Thyroid gland (tissue), 4 donors: Measurements from ENCODE around the gene GRM4. TPM values are rescaled to one million over a fixed set of nuclear protein-coding genes. Genes with fewer than 3 reads are reported as not detected.

Source experiments
- DNase-seq, 2 donors: peaks; one replicate each; pipeline ENCODE4 v3.0.0-alpha.2; 2019
- H3K27ac ChIP-seq, 3 donors: fragments of 200-600 bp; sonication (generic); 1 replicate in 2 of 3; 2 replicates in 1 of 3; pipeline ENCODE4 v1.5.1; 2016 to 2019; ENCODE audit warnings: mild to moderate bottlenecking in 1 of 3, moderate library complexity in 1 of 3
- H3K27me3 ChIP-seq: fragments of 200-600 bp; sonication (generic); one replicate; pipeline ENCODE4 v1.5.1; 2019
- H3K36me3 ChIP-seq, 2 donors: fragments of 200-600 bp; sonication (generic); one replicate each; pipeline ENCODE4 v1.5.1; 2016 to 2019
- H3K4me1 ChIP-seq, 2 donors: fragments of 200-600 bp; sonication (generic); one replicate each; pipeline ENCODE4 v1.5.1; 2017 to 2019
- H3K4me3 ChIP-seq, 3 donors: fragments of 200-600 bp; sonication (generic); replicated peaks in 1 of 3; 1 replicate in 2 of 3; 2 replicates in 1 of 3; pipeline ENCODE4 v1.5.1; 2016; ENCODE audit warnings: mild to moderate bottlenecking in 1 of 3
- H3K9me3 ChIP-seq: fragments of 200-600 bp; sonication (generic); one replicate; pipeline ENCODE4 v1.5.1; 2017
- CTCF ChIP-seq, 6 experiments: fragments of 200-600 bp in 3 of 6; fragments of 450-650 bp in 3 of 6; sonication (generic) in 3 of 6; IDR thresholded peaks; one replicate each; pipeline ENCODE4 v1.5.1; 2016 to 2019; ENCODE audit warnings: antibody characterized with exemption in 6 of 6, mild to moderate bottlenecking in 2 of 6, inconsistent platforms in 1 of 6, moderate library complexity in 1 of 6
- POLR2A ChIP-seq, 2 donors: fragments of 450-650 bp; IDR thresholded peaks; one replicate each; pipeline ENCODE4 v1.6.1; 2017; ENCODE audit warnings: antibody characterized with exemption in 2 of 2, mild to moderate bottlenecking in 2 of 2, moderate library complexity in 1 of 2
- WGBS, 2 donors: methylation state at CpG; one replicate each; pipeline ENCODE4 v1.1.5; 2017; 5-methylcytosine and 5-hydroxymethylcytosine counted together
- intact Hi-C: fragments of 100-400 bp; cut with DNase I; formaldehyde crosslinking; loops from one replicate; pipeline ENCODE4 v1.15.1; 2023
- total RNA-seq, 4 donors: library from RNA; depleted of rRNA; stranded (reverse); fragments of >200 nt; gene quantifications; one replicate each; pipeline ENCODE4 v1.2.3, GENCODE V29; 2016

The GRM4 gene
- total RNA-seq, 4 donors from 2014 or later: under 0.01 TPM; not detected in 3

GRCh38 chr6:33997265-33997664 lies 148.6 kb downstream of the GRM4 start:
- TF ChIP-seq POLR2A (IDR thresholded peaks at IDR 0.05): no peak
- TF ChIP-seq CTCF (IDR thresholded peaks at IDR 0.05): no peak
- intact Hi-C loops: no loop called here
- Histone ChIP-seq H3K36me3 (no peaks in the 10 kb centered on the region), H3K27ac (no peak overlapping the region), H3K4me1 (no peaks in the 10 kb centered on the region), H3K4me3 (no peak overlapping the region), H3K9me3 (no peaks in the 10 kb centered on the region), H3K27me3 (no peaks in the 10 kb centered on the region)
- DNase-seq: no peak
- WGBS, 2 donors: 86 to 98% methylated on average over 1 of the region's 1 CpG

- TF ChIP-seq POLR2A (IDR thresholded peaks at IDR 0.05): no peak
- TF ChIP-seq CTCF (IDR thresholded peaks at IDR 0.05): no peak
- Histone ChIP-seq H3K9me3 (no peaks in the 10 kb centered on the region), H3K4me1 (no peaks in the 10 kb centered on the region), H3K4me3 (no peak overlapping the region), H3K27ac (no peak overlapping the region), H3K27me3 (no peaks in the 10 kb centered on the region), H3K36me3 (no peaks in the 10 kb centered on the region)
- WGBS, 2 donors: 45 to 46% methylated on average over 5 of the region's 5 CpGs
- no peak for DNase-seq
- intact Hi-C loops: no loop called here
These were observed 149.8 kb downstream of the GRM4 start for GRCh38 chr6:33996120-33996475.

- no peaks in the 10 kb centered on the region for H3K9me3 ChIP-seq
- intact Hi-C loops: no loop called here
- H3K27ac ChIP-seq: no peak overlapping the region
- DNase-seq: no peak
- no peak overlapping the region for H3K4me3 ChIP-seq
- no peaks in the 10 kb centered on the region for H3K36me3 ChIP-seq
- no peaks in the 10 kb centered on the region for H3K27me3 ChIP-seq
- H3K4me1 ChIP-seq: no peaks in the 10 kb centered on the region
- 48 to 56% methylated on average over 9 of the region's 9 CpGs for WGBS, 2 donors
- peak in 1 of 2 donors; percentile 7 for TF ChIP-seq POLR2A (IDR thresholded peaks at IDR 0.05)
- TF ChIP-seq CTCF (IDR thresholded peaks at IDR 0.05): no peak
These were observed 150.4 kb downstream of the GRM4 start for GRCh38 chr6:33995309-33996119.

GRCh38 chr6:33994472-33995308 lies 151.2 kb downstream of the GRM4 start:
- Histone ChIP-seq H3K36me3 (no peaks in the 10 kb centered on the region), H3K4me3 (no peak overlapping the region)

More at GRCh38 chr6:33994472-33995308, 151.2 kb downstream of the GRM4 start:
- H3K4me1 ChIP-seq: no peaks in the 10 kb centered on the region
- no peaks in the 10 kb centered on the region for H3K9me3 ChIP-seq
- H3K27me3 ChIP-seq: no peaks in the 10 kb centered on the region
- WGBS, 2 donors: 81 to 87% methylated on average over 9 to 12 of the region's 12 CpGs
- intact Hi-C loops: no loop called here
- no peak overlapping the region for H3K27ac ChIP-seq
- no peak for TF ChIP-seq POLR2A (IDR thresholded peaks at IDR 0.05)
- no peak for TF ChIP-seq CTCF (IDR thresholded peaks at IDR 0.05)
- DNase-seq: no peak
